Activated CD4-positive, alpha-beta memory T cell treated with anti-CD3 and anti-CD28 coated beads for 36 hours (primary cell): Measurements from ENCODE around the gene NEDD4L. TPM values are rescaled to one million over a fixed set of nuclear protein-coding genes. Genes with fewer than 3 reads are reported as not detected.

Source experiments
- CTCF ChIA-PET: fragments of 350-600 bp; sonication (Branson Sonifier 250); formaldehyde crosslinking; loops from one replicate; lab custom pipeline; 2021; ENCODE audit warnings: antibody characterized with exemption, inconsistent platforms; lab: Charles Lee
- POLR2A ChIA-PET: fragments of 350-600 bp; sonication (Branson Sonifier 250); formaldehyde crosslinking; loops from one replicate; lab custom pipeline; 2021; ENCODE audit warnings: antibody characterized with exemption; lab: Charles Lee
- DNase-seq: peaks from one replicate; pipeline ENCODE4 v3.0.0-alpha.2; 2020
- H3K27ac Mint-ChIP-seq: one replicate; pipeline ENCODE4 v1.8.0; 2021; ENCODE audit warnings: mixed read lengths
- H3K27me3 Mint-ChIP-seq: one replicate; pipeline ENCODE4 v1.8.0; 2021; ENCODE audit warnings: mixed read lengths
- H3K36me3 Mint-ChIP-seq: one replicate; pipeline ENCODE4 v1.8.0; 2021; ENCODE audit warnings: mixed read lengths
- H3K4me1 Mint-ChIP-seq: one replicate; pipeline ENCODE4 v1.8.0; 2021; ENCODE audit warnings: low read depth, mixed read lengths
- H3K4me3 Mint-ChIP-seq: one replicate; pipeline ENCODE4 v1.8.0; 2021; ENCODE audit warnings: mild to moderate bottlenecking, mixed read lengths
- H3K9me3 Mint-ChIP-seq: one replicate; pipeline ENCODE4 v1.8.0; 2021; ENCODE audit warnings: mixed read lengths
- intact Hi-C: fragments of 100-400 bp; cut with micrococcal nuclease; formaldehyde crosslinking; loops from one replicate; pipeline ENCODE4 v1.15.1; 2023
- total RNA-seq, 2 experiments: library from RNA; stranded (reverse); gene quantifications; one replicate each; pipeline ENCODE4 v1.2.3, GENCODE V29; 2021

The NEDD4L gene
- total RNA-seq, 2 experiments from 2014 or later = 3.4 to 3.8 TPM

- Mint-ChIP-seq H3K4me1 (peaks cover 3% of the 10 kb centered on the region), H3K27me3 (peaks cover 4% of the 10 kb centered on the region), H3K9me3 (no peaks in the 10 kb centered on the region), H3K27ac (no peak overlapping the region), H3K4me3 (no peak overlapping the region), H3K36me3 (no peaks in the 10 kb centered on the region)
- intact Hi-C loops = no loop called here
- ChIA-PET CTCF (no interaction called here), POLR2A (interaction anchor here (0.5 kb wide), 1 partner anchor 254 kb away, joined by 3 read pairs; no protein-coding TSS in a partner anchor)
- no peak for DNase-seq
Observed at GRCh38 chr18:58100154-58100553, 56.1 kb downstream of the NEDD4L start.

GRCh38 chr18:58101291-58101794 lies 57.3 kb downstream of the NEDD4L start:
- H3K27ac Mint-ChIP-seq = no peak overlapping the region

GRCh38 chr18:58102018-58102417 lies 58.0 kb downstream of the NEDD4L start:
- CTCF ChIA-PET = interaction anchor here (1.3 kb wide), 1 partner anchor 20 kb away, joined by 5 read pairs; no protein-coding TSS in a partner anchor
- Mint-ChIP-seq H3K27ac (no peak overlapping the region), H3K4me1 (peaks cover 3% of the 10 kb centered on the region), H3K4me3 (no peak overlapping the region), H3K36me3 (no peaks in the 10 kb centered on the region), H3K9me3 (no peaks in the 10 kb centered on the region), H3K27me3 (peaks cover 5% of the 10 kb centered on the region)
- intact Hi-C loops = no loop called here
- POLR2A ChIA-PET = no interaction called here
- DNase-seq = no peak

More at GRCh38 chr18:58101291-58101794, 57.3 kb downstream of the NEDD4L start:
- no peak for DNase-seq
- ChIA-PET CTCF (interaction anchor here (1.3 kb wide), 1 partner anchor 20 kb away, joined by 5 read pairs; no protein-coding TSS in a partner anchor), POLR2A (no interaction called here)
- Mint-ChIP-seq H3K4me1 (peaks cover 3% of the 10 kb centered on the region), H3K36me3 (no peaks in the 10 kb centered on the region), H3K9me3 (no peaks in the 10 kb centered on the region), H3K4me3 (no peak overlapping the region), H3K27me3 (peaks cover 4% of the 10 kb centered on the region)
- intact Hi-C loops = no loop called here

- ChIA-PET CTCF (no interaction called here), POLR2A (no interaction called here)
- intact Hi-C loops = no loop called here
- H3K9me3 Mint-ChIP-seq = no peaks in the 10 kb centered on the region
- peaks cover 8% of the 10 kb centered on the region for H3K27me3 Mint-ChIP-seq
- peaks cover 3% of the 10 kb centered on the region for H3K4me1 Mint-ChIP-seq
- H3K4me3 Mint-ChIP-seq = no peak overlapping the region
- H3K27ac Mint-ChIP-seq = no peak overlapping the region
- DNase-seq = no peak
- H3K36me3 Mint-ChIP-seq = no peaks in the 10 kb centered on the region
Observed at GRCh38 chr18:58102875-58103274, 58.8 kb downstream of the NEDD4L start.

GRCh38 chr18:58103339-58103985 lies 59.4 kb downstream of the NEDD4L start:
- no peak overlapping the region for H3K4me3 Mint-ChIP-seq
- peaks cover 8% of the 10 kb centered on the region for H3K27me3 Mint-ChIP-seq
- no peaks in the 10 kb centered on the region for H3K9me3 Mint-ChIP-seq
- no peaks in the 10 kb centered on the region for H3K36me3 Mint-ChIP-seq
- peaks cover 3% of the 10 kb centered on the region for H3K4me1 Mint-ChIP-seq
- POLR2A ChIA-PET = no interaction called here
- DNase-seq = no peak
- intact Hi-C loops = no loop called here
- CTCF ChIA-PET = no interaction called here
- H3K27ac Mint-ChIP-seq = no peak overlapping the region

GRCh38 chr18:58104096-58104495 lies 60.1 kb downstream of the NEDD4L start:
- Mint-ChIP-seq H3K9me3 (no peaks in the 10 kb centered on the region), H3K36me3 (no peaks in the 10 kb centered on the region), H3K27me3 (peaks cover 8% of the 10 kb centered on the region), H3K4me1 (peaks cover 3% of the 10 kb centered on the region), H3K27ac (no peak overlapping the region), H3K4me3 (no peak overlapping the region)
- ChIA-PET CTCF (no interaction called here), POLR2A (no interaction called here)
- DNase-seq = no peak
- intact Hi-C loops = no loop called here

- ChIA-PET CTCF (no interaction called here), POLR2A (no interaction called here)
- Mint-ChIP-seq H3K9me3 (no peaks in the 10 kb centered on the region), H3K27me3 (peaks cover 11% of the 10 kb centered on the region), H3K4me3 (no peak overlapping the region), H3K36me3 (no peaks in the 10 kb centered on the region), H3K4me1 (peaks cover 3% of the 10 kb centered on the region), H3K27ac (no peak overlapping the region)
- intact Hi-C loops = no loop called here
- no peak for DNase-seq
Observed at GRCh38 chr18:58105206-58105887, 61.3 kb downstream of the NEDD4L start.

GRCh38 chr18:58105888-58106260 lies 61.8 kb downstream of the NEDD4L start:
- H3K27me3 Mint-ChIP-seq = peaks cover 11% of the 10 kb centered on the region
- ChIA-PET POLR2A (no interaction called here), CTCF (no interaction called here)
- peaks cover 3% of the 10 kb centered on the region for H3K4me1 Mint-ChIP-seq
- H3K36me3 Mint-ChIP-seq = no peaks in the 10 kb centered on the region
- DNase-seq = no peak
- H3K9me3 Mint-ChIP-seq = no peaks in the 10 kb centered on the region
- intact Hi-C loops = no loop called here
- no peak overlapping the region for H3K4me3 Mint-ChIP-seq
- H3K27ac Mint-ChIP-seq = no peak overlapping the region

- POLR2A ChIA-PET = no interaction called here
- no peaks in the 10 kb centered on the region for H3K9me3 Mint-ChIP-seq
- no peaks in the 10 kb centered on the region for H3K36me3 Mint-ChIP-seq
- H3K27ac Mint-ChIP-seq = no peak overlapping the region
- H3K4me1 Mint-ChIP-seq = peaks cover 3% of the 10 kb centered on the region
- H3K4me3 Mint-ChIP-seq = no peak overlapping the region
- intact Hi-C loops = no loop called here
- CTCF ChIA-PET = no interaction called here
- H3K27me3 Mint-ChIP-seq = peaks cover 13% of the 10 kb centered on the region
- no peak for DNase-seq
Observed at GRCh38 chr18:58106289-58107070, 62.5 kb downstream of the NEDD4L start.

GRCh38 chr18:58109256-58109655 lies 65.2 kb downstream of the NEDD4L start:
- H3K27me3 Mint-ChIP-seq = peaks cover 14% of the 10 kb centered on the region
- H3K27ac Mint-ChIP-seq = no peak overlapping the region
- ChIA-PET CTCF (interaction anchor here (1.2 kb wide), 1 partner anchor 10 kb away, joined by 3 read pairs; no protein-coding TSS in a partner anchor), POLR2A (no interaction called here)
- intact Hi-C loops = no loop called here
- peaks cover 3% of the 10 kb centered on the region for H3K4me1 Mint-ChIP-seq
- no peak for DNase-seq
- no peaks in the 10 kb centered on the region for H3K36me3 Mint-ChIP-seq
- no peak overlapping the region for H3K4me3 Mint-ChIP-seq
- H3K9me3 Mint-ChIP-seq = no peaks in the 10 kb centered on the region

GRCh38 chr18:58110398-58110797 lies 66.4 kb downstream of the NEDD4L start:
- Mint-ChIP-seq H3K27me3 (peaks cover 11% of the 10 kb centered on the region), H3K27ac (no peak overlapping the region), H3K9me3 (no peaks in the 10 kb centered on the region), H3K4me3 (no peak overlapping the region), H3K4me1 (peaks cover 3% of the 10 kb centered on the region), H3K36me3 (no peaks in the 10 kb centered on the region)
- ChIA-PET CTCF (interaction anchor here (1.0 kb wide), 1 partner anchor 12 kb away, joined by 4 read pairs; no protein-coding TSS in a partner anchor), POLR2A (no interaction called here)
- no peak for DNase-seq
- intact Hi-C loops = no loop called here

GRCh38 chr18:58112174-58112573 lies 68.1 kb downstream of the NEDD4L start:
- Mint-ChIP-seq H3K4me3 (no peak overlapping the region), H3K4me1 (peaks cover 3% of the 10 kb centered on the region), H3K9me3 (no peaks in the 10 kb centered on the region), H3K36me3 (no peaks in the 10 kb centered on the region), H3K27me3 (peaks cover 9% of the 10 kb centered on the region), H3K27ac (no peak overlapping the region)
- no peak for DNase-seq
- ChIA-PET CTCF (interaction anchor here (1.0 to 1.7 kb wide), 2 partner anchors 10 to 69 kb away, joined by 5 read pairs; no protein-coding TSS in a partner anchor), POLR2A (no interaction called here)
- intact Hi-C loops = no loop called here
